ENCODE data around the gene SNAPC5.

SNAPC5 gene

GRCh38 chr15:66497502-66498455 is at the start of gene SNAPC5:
SNAPC5 (minus strand) TSS chr15:66497762; CDS start chr15:66497731, 31 bp downstream.
- DNase-seq (ENCODE audit: low read depth), result peak; percentile 88
- peak; percentile 94 for TF ChIP-seq CTCF (IDR thresholded peaks at IDR 0.05; ENCODE audit: low read depth, low read length, missing control alignments)
- H3K4me3 ChIP-seq (ENCODE audit: low read depth, low read length), result peak within 1 kb of the TSS; percentile 90
- in situ Hi-C loops (cut with HindIII; ENCODE audit: low sequenced_read_pairs), result no loop called here

- no peak overlapping the region for H3K4me3 ChIP-seq (ENCODE audit: low read depth, low read length)
- TF ChIP-seq CTCF (IDR thresholded peaks at IDR 0.05; ENCODE audit: low read depth, low read length, missing control alignments), result no peak
- no peak for DNase-seq (ENCODE audit: low read depth)
- in situ Hi-C loops (cut with HindIII; ENCODE audit: low sequenced_read_pairs), result no loop called here
Observed at GRCh38 chr15:66545255-66545654, 47.7 kb upstream of the SNAPC5 start.

GRCh38 chr15:66542896-66543295 is 45.3 kb upstream of the SNAPC5 start:
- in situ Hi-C loops (cut with HindIII; ENCODE audit: low sequenced_read_pairs), result no loop called here
- DNase-seq (ENCODE audit: low read depth), result no peak
- no peak for TF ChIP-seq CTCF (IDR thresholded peaks at IDR 0.05; ENCODE audit: low read depth, low read length, missing control alignments)
- H3K4me3 ChIP-seq (ENCODE audit: low read depth, low read length), result no peak overlapping the region

GRCh38 chr15:66535056-66535455 is 37.5 kb upstream of the SNAPC5 start:
- no peak overlapping the region for H3K4me3 ChIP-seq (ENCODE audit: low read depth, low read length)
- TF ChIP-seq CTCF (IDR thresholded peaks at IDR 0.05; ENCODE audit: low read depth, low read length, missing control alignments), result no peak
- no peak for DNase-seq (ENCODE audit: low read depth)
- in situ Hi-C loops (cut with HindIII; ENCODE audit: low sequenced_read_pairs), result no loop called here

- no peak for DNase-seq (ENCODE audit: low read depth)
- in situ Hi-C loops (cut with HindIII; ENCODE audit: low sequenced_read_pairs), result no loop called here
- no peak for TF ChIP-seq CTCF (IDR thresholded peaks at IDR 0.05; ENCODE audit: low read depth, low read length, missing control alignments)
- no peak overlapping the region for H3K4me3 ChIP-seq (ENCODE audit: low read depth, low read length)
Observed at GRCh38 chr15:66524838-66525237, 27.3 kb upstream of the SNAPC5 start.

- no peak for DNase-seq (ENCODE audit: low read depth)
- in situ Hi-C loops (cut with HindIII; ENCODE audit: low sequenced_read_pairs), result no loop called here
- no peak overlapping the region for H3K4me3 ChIP-seq (ENCODE audit: low read depth, low read length)
- no peak for TF ChIP-seq CTCF (IDR thresholded peaks at IDR 0.05; ENCODE audit: low read depth, low read length, missing control alignments)
Observed at GRCh38 chr15:66523926-66524325, 26.4 kb upstream of the SNAPC5 start.
